ENCODE results near the gene SLC4A2. TPM values are rescaled to one million over a fixed set of nuclear protein-coding genes. Genes with fewer than 3 reads are reported as not detected.
A peak's percentile ranks its signal among the peaks of the same experiment; 100 is the strongest.

Gene SLC4A2
- total RNA-seq, 1 donor from 2014 or later: 371 TPM

GRCh38 chr7:151100921-151101320 is 41.5 kb downstream of the SLC4A2 start:
- no peak overlapping the region for H3K4me3 Mint-ChIP-seq (ENCODE audit: unreplicated experiment)
- H3K9me3 Mint-ChIP-seq (ENCODE audit: low read depth): no peaks in the 10 kb centered on the region
- H3K27me3 Mint-ChIP-seq (ENCODE audit: low read depth): no peaks in the 10 kb centered on the region
- peak; percentile 90 for DNase-seq (ENCODE audit: low spot score)
- TF ChIP-seq, protein P1, sequence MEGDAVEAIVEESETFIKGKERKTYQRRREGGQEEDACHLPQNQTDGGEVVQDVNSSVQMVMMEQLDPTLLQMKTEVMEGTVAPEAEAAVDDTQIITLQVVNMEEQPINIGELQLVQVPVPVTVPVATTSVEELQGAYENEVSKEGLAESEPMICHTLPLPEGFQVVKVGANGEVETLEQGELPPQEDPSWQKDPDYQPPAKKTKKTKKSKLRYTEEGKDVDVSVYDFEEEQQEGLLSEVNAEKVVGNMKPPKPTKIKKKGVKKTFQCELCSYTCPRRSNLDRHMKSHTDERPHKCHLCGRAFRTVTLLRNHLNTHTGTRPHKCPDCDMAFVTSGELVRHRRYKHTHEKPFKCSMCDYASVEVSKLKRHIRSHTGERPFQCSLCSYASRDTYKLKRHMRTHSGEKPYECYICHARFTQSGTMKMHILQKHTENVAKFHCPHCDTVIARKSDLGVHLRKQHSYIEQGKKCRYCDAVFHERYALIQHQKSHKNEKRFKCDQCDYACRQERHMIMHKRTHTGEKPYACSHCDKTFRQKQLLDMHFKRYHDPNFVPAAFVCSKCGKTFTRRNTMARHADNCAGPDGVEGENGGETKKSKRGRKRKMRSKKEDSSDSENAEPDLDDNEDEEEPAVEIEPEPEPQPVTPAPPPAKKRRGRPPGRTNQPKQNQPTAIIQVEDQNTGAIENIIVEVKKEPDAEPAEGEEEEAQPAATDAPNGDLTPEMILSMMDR (IDR thresholded peaks at IDR 0.05): no peak
- no peaks in the 10 kb centered on the region for H3K36me3 Mint-ChIP-seq (ENCODE audit: low read depth)
- H3K27ac Mint-ChIP-seq (ENCODE audit: unreplicated experiment): no peak overlapping the region
- peaks cover 28% of the 10 kb centered on the region for H3K4me1 Mint-ChIP-seq (ENCODE audit: low read depth)

DNA sequence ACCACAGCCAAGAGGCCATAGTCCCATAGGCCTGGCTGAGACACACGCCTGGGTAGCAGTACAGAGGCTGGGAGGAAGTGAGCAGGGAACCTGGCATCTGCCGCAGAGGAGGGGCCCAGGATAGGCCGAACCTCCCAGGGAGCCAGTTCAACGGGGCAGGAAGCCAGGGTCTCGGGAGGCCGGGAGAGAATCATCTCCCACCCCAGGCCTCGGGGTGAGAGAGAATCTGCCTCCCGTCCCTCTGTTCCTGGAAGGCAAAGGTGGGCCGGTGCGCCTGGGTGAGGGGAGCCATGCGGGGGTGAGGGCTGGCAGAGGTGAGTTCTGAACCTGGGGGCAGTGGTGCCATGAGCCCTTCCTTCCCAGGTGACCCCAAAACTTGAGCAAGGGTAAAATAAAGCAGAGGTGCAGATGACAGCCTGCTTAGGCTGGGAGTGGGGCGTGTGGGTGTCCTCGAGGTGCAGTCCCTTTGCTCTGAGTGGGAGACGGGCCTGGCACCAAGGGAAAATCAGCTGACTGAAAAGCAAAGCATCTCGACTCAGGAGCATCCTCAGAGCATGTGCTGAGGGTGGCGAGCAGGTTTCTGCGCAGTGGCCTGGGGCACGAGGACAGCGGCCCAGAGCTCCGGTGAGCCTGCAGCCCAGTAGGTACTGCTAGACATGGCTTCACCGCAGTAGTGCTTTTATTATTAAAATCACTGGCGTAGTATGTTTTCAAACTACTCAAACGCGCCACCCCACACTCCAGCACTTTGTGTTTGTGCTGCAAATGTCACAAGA is 42.4 kb downstream of the SLC4A2 start:
- no peak for DNase-seq (ENCODE audit: low spot score)
- TF ChIP-seq, protein P1 (IDR thresholded peaks at IDR 0.05): no peak
- Mint-ChIP-seq H3K27ac (ENCODE audit: unreplicated experiment) (no peak overlapping the region), H3K9me3 (ENCODE audit: low read depth) (no peaks in the 10 kb centered on the region), H3K4me1 (ENCODE audit: low read depth) (peaks cover 24% of the 10 kb centered on the region), H3K36me3 (ENCODE audit: low read depth) (no peaks in the 10 kb centered on the region), H3K4me3 (ENCODE audit: unreplicated experiment) (no peak overlapping the region), H3K27me3 (ENCODE audit: low read depth) (no peaks in the 10 kb centered on the region)

DNA sequence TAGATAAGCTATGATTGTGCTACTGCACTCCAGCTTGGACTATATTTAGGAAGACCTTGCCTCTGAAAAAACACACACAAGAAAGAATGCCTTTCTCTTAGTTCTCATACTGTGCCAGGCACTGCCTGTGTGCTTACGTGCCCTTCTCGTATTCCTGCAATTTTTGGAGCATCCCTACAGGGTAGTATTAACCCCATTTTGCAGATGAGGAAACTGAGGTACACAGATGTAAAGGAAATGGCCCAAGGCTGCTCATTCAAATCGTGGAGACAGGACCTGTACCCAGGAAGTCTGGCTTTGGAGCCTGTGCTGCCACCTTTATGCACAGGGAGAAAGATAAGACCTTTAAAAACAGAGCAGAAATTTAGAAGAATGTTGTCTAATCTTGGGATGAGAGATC is 43.6 kb downstream of the SLC4A2 start:
- TF ChIP-seq, protein P1 (IDR thresholded peaks at IDR 0.05): no peak
- no peak overlapping the region for H3K27ac Mint-ChIP-seq (ENCODE audit: unreplicated experiment)
- H3K36me3 Mint-ChIP-seq (ENCODE audit: low read depth): no peaks in the 10 kb centered on the region
- H3K9me3 Mint-ChIP-seq (ENCODE audit: low read depth): no peaks in the 10 kb centered on the region
- no peaks in the 10 kb centered on the region for H3K27me3 Mint-ChIP-seq (ENCODE audit: low read depth)
- no peak for DNase-seq (ENCODE audit: low spot score)
- peaks cover 24% of the 10 kb centered on the region for H3K4me1 Mint-ChIP-seq (ENCODE audit: low read depth)
- H3K4me3 Mint-ChIP-seq (ENCODE audit: unreplicated experiment): no peak overlapping the region

- H3K27ac Mint-ChIP-seq (ENCODE audit: unreplicated experiment): no peak overlapping the region
- H3K9me3 Mint-ChIP-seq (ENCODE audit: low read depth): no peaks in the 10 kb centered on the region
- peaks cover 24% of the 10 kb centered on the region for H3K4me1 Mint-ChIP-seq (ENCODE audit: low read depth)
- no peak for DNase-seq (ENCODE audit: low spot score)
- no peak overlapping the region for H3K4me3 Mint-ChIP-seq (ENCODE audit: unreplicated experiment)
- TF ChIP-seq, protein P1 (IDR thresholded peaks at IDR 0.05): no peak
- H3K36me3 Mint-ChIP-seq (ENCODE audit: low read depth): no peaks in the 10 kb centered on the region
- no peaks in the 10 kb centered on the region for H3K27me3 Mint-ChIP-seq (ENCODE audit: low read depth)
These were observed 44.6 kb downstream of the SLC4A2 start for GRCh38 chr7:151103973-151104372.

GRCh38 chr7:151104411-151105235 is 45.2 kb downstream of the SLC4A2 start:
- no peaks in the 10 kb centered on the region for H3K27me3 Mint-ChIP-seq (ENCODE audit: low read depth)
- no peaks in the 10 kb centered on the region for H3K9me3 Mint-ChIP-seq (ENCODE audit: low read depth)
- peak overlapping the region; percentile 33 for H3K4me3 Mint-ChIP-seq (ENCODE audit: unreplicated experiment)
- no peak for DNase-seq (ENCODE audit: low spot score)
- no peaks in the 10 kb centered on the region for H3K36me3 Mint-ChIP-seq (ENCODE audit: low read depth)
- TF ChIP-seq, protein P1 (IDR thresholded peaks at IDR 0.05): no peak
- peak overlapping the region; percentile 89 for H3K27ac Mint-ChIP-seq (ENCODE audit: unreplicated experiment)
- peaks cover 27% of the 10 kb centered on the region for H3K4me1 Mint-ChIP-seq (ENCODE audit: low read depth)

Data from chondrocyte (in vitro differentiated cells).